ENCODE data around the gene DOCK4.

DOCK4 gene

DNA sequence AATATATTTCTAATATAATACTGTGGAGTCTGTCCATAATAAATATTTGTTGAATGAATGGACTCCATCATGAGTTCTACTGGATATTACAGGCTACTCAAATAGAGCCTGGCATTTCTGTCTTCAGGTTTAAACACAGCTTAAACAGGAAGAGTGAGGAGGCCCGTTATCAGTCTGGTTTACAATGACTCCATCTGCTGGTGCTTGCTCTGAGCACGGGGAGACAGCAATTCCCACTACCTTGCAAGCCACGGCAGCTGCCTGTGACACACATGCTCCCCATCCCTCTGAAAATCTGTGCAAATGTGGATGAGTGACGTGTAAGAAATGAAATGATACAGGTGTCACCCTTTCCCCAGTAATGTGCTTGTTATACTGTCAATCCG, 350.4 kb downstream of the DOCK4 start:
- DNase-seq (ENCODE audit: low spot score), result no peak

DNA sequence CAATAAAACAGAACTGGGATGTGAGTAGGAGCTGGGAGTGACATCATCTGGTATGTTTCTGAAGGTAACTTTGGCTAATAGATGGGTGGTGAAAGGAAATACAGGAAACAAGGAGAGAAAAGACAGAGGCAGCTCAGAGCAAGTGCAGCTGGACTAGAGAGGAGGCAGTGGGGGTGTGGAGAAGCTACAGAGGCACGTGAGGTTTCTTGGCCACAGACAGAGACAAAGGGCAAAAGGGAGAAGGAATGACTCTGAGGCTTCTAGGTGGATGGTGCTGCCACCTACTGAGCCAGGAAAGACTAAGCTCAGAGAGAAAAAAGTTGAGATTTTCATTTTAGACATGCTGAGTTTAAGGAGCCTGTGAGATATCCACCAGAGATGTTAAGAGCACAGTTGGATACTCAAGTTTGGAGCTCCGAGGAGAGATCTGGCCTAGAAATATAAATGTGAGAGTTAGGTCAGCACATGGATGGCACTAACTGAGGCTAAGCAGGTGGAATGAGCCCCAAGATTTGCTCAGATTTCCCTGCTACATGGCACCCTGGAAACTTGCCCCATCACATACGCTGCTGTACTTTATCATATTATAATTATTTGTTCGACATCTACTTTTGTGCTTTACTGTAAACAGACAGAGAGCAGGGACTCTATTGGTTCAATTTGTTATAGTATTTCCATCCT, 350.9 kb downstream of the DOCK4 start:
- DNase-seq (ENCODE audit: low spot score), result no peak

DNA sequence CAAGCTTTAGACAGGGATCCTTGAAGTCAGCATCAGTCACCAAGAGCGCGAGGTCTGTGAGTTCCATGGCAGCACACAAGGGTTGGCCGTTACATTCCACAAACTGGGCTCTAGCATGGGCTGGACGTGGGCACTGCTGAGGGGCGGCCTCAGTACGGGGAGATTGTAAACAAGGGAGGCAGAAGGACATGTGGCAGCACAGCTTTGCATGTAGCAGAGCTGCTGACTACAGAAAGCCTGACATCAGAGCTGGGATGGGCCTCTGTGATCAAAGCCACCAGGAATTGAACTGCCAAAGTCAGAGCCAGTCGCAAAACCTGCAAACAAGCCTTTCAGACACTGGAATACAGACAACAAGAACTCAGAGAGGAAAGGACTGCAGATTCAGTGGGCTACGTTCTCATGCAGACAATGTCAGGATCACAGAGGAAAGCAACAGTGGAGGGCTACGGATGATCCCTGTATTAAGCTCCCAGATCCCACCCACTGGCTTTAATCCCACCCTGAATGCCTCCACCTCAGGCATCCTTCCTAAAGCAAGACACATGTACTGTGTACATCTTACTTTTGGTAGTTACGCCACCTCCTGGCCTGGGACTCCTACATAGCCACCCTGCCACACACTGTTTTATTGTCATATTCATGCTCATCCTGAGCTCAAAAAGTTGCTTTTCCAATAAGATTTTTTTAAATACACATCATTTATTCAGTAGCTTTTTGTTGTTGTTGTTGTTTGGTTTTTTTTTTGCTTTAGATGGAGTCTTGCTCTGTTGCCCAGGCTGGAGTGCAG, 352.8 kb downstream of the DOCK4 start:
- no peak for DNase-seq (ENCODE audit: low spot score)

DNA sequence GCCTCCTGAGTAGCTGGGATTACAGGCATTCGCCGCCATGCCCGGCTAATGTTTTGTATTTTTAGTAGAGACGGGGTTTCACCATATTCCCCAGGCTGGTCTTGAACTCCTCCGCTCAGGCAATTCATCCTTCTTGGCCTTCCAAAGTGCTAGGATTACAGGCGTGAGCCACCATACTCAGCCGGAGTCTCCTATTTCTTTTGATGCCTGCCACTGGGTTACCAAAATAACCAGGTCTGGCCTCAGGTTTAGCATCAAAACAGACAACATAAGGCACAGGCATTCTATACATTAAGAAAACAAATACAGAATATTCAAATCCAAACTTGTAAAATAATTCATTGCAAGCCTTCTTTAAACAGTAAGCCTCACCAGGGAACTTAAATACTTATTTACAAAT, 354.1 kb downstream of the DOCK4 start:
- DNase-seq (ENCODE audit: low spot score), result no peak

DNA sequence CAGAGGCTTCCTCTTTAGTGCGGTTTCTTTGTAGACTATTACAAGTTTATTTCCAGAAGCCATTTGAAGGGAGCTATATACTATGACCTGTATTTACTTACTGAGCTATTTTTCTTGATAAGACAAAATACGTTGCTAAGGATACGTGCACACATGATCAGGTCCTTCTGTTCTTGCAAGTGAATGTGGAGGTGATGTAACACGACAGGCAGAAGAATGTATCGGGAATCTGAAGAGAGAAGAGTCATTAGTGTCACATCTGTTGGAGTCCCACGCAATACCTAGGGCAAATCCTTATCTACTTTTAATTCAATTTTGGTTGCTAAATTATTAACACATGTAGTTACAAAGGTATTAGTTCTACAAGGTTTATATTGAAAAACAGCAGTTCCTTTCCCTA, 359.3 kb downstream of the DOCK4 start:
- no peak for DNase-seq (ENCODE audit: low spot score)

DNA sequence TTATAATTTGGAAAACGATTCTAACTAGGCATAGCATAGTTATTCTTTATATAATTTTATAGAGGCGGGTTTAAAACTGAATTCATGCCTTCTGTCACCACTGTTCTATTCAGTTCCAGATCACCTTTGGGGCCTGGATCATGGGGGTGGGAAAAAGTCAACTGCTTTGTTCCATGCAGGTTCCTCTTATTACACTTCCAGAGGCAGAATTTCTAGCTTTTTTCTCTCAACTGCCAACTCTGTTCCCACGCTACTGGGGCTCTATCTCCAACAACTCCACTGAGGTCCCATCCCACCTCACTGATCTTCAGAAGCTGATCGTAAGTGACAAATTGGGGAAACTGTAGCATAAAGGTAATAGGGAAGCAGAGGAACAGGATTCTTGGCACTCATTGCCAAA, 360.3 kb downstream of the DOCK4 start:
- DNase-seq (ENCODE audit: low spot score), result no peak

DNA sequence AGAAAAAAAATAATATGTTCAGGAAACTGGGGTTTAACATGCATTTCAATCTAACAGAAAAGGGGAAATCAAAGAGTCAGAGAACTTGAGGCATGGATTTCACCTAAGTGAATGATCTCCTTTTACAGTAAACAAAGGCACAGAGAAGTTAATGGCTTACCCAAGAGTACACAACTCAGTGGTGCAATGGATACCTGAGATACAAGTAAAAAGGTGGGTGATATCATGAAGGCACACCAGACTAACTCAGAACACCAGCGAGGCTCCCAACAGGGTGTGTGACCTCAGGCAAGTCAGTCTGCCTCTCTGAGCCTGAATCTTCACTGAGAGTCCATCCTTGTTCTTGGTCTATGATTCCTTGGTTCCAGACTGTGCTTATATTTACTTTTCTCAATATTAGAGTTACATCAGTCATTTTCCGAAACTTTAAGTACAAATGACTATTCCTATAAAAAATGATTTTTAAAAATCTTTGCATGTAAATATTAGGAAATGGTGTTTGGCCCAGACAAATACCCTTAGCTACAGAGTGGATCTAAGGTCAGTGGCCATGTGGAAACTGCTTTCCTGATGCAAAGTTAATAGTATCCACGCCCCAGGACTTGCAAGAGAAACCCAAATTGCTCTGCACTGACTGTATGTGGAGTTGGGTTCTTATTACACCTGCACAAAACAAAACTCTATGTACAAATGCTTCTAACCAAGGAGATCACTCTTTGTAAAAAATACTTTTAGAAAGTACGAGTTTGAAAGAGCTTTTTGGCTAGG, 361.1 kb downstream of the DOCK4 start:
- DNase-seq (ENCODE audit: low spot score), result no peak

DNA sequence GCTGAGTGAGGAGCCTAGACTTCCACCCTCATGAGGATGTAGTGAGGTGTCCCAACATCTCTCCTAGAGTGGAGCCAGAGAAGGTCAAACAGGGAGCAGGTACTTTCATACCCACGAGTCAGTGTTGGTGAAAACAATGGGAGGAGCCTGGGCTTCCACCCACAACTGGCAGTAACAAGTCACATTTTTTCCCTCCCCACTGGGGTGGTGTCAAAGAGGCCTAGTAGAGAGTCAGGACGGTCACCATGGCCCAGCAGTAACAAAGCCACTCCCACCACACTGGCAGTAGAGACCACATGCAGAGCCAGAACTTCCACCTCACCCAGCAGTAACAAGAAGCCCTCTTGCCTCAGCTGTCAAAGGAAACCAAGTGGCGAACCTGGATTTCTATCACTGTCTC, 363.7 kb downstream of the DOCK4 start:
- no peak for DNase-seq (ENCODE audit: low spot score)

DNA sequence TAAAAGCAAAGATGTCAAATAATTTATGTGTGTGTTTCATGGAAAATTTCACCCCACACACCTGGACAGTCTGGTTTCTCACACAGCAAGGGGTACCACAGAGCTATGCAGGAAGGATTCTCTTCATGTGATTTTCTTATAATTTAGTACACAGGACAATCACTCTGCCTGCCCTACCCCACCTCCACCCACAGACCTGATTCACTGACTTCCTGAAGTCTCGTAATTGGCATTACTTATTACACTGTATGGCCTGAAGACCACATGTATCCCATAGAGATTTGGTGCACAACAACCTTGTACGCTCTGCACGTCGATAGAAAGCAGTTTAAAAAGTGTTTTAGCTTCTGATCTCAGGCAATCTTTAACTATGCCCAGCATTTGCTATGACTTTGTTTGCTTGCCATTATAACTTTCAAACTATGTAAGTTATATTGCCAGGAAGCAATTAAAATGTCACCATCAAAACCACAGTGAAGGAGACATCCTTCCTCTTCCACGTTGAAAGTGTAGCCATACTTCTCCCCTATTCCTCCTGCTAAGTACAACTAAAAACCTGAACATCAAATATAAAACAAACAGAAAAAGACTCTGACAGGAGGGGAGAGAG, 364.5 kb downstream of the DOCK4 start:
- no peak for DNase-seq (ENCODE audit: low spot score)

DNA sequence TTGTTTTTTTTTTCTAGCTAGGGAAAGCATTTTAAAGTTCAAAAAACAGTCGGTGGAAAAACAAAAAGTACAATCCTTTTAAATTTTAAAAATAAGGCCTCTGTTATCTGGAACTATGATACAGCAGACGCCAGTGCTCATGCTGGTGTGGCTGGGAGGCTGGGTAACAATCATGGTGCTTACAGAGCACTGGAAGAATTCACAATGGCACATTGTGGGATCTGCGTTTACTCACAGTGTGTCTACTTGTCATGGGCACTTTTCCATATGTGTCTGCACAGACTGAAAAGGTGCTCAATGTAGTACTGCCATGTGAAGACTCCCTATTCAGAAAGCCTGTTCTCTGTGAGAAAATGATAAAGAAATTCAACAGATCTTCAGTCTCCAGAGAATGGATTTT, 365.7 kb downstream of the DOCK4 start:
- no peak for DNase-seq (ENCODE audit: low spot score)

DNA sequence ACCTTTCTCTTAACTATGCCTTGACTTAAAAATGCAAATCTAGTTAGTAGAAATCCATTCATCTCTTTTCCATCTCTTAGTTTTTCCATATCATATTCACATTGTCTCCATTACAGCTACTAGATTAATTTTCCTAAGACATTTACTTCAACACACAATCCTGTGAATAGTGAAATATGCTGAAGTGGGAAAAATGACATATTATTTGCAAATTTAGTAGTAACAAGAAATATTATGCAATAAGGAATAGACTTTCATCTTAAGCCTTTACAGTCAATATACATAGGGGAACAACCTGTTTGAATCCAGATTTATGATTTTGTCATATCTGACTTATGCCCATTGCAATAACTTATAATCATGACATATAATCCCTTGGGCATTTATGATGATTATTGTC, 366.9 kb downstream of the DOCK4 start:
- DNase-seq (ENCODE audit: low spot score), result no peak

DNA sequence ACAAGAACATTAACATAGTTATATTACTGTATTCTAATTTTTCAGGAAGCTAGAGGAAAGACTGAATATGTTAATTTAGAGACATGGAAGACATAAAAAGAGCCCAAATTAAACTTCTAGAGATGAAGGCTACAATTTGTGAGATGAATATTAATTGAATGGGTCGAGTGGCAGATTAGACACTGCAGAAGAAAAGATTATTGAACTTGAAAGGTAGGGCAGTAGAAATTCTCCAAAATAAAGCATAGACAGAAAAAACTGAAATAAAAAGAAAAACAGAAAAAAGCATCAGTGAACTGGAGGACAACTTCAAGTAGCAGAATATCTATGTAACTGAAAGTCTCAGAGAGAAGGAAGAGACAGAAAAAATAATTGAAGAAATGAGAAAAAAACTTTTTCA, 369.6 kb downstream of the DOCK4 start:
- no peak for DNase-seq (ENCODE audit: low spot score)

DNA sequence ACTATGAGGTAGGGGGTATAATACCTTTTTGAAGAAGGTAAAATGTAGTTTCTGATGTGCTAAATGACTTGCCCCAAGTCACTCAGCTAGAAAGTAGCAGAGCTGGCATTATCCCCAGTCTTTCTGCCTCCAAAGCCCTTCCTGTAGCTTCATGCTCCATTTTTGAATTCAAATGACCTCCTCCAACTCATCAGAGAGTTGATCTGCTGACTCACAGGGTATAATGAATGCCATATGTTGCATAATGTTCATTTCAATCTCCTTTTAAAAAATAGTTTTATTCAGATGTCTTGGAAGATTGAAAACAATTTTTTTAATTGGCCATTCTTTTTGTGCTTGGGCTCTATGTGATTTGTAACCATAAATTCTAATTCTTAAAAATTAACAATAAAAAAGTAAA, 371.1 kb downstream of the DOCK4 start:
- DNase-seq (ENCODE audit: low spot score), result no peak

DNA sequence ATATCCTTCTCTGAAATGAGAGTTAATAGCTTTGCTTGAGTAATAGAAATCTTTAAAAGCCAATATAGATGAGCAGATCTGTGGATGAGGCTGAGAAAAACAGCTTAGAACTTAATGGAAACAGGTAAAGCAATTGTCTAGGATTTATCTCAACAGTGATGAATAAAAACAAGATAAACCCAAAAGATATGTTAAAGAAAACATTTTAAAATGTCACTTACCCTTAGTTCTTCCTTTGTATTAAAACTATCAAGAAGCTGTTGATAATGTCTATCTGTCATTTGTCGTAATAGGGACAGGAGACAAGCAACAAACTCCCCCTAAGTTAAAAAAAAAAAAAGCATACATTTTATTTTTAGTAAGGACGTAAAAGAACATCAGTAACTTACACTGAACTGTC, 371.8 kb downstream of the DOCK4 start:
- DNase-seq (ENCODE audit: low spot score), result no peak

DNA sequence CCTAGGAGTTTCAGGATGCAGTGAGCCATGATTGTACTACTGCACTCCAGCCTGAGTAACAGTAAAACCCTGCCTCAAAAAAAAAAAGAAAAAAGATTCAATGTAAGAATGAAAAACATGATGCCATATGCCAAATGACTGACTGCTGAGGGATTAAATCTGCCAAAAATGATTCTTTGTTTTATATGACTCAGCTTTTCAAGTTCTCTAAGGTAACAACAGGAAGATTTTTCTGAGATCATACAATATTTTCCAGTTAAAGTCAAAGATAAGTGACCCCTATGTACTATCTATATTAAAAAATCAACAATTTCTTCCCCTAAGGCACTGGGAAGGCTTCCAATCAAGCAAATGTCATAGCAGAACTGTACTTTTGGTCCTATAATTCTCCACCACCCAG, 372.7 kb downstream of the DOCK4 start:
- no peak for DNase-seq (ENCODE audit: low spot score)

DNA sequence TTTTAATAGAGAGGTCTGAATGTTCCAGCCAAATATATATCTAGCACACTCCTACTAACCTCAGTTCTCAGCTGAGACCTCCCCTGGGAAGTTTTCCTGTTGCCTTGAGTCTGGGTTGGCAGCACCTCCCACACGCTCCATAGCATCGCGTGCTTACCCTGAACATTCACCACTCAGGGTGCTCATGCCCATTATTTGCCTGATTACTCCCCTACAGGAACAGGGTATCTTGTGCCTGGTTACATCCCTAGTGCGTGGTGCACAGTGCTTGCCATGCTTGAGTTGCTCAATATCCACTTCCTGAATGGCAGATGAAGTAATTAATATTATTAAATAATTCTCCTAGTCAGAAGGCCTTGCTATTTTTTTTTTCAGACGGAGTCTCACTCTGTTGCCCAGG, 374.0 kb downstream of the DOCK4 start:
- DNase-seq (ENCODE audit: low spot score), result no peak

DNA sequence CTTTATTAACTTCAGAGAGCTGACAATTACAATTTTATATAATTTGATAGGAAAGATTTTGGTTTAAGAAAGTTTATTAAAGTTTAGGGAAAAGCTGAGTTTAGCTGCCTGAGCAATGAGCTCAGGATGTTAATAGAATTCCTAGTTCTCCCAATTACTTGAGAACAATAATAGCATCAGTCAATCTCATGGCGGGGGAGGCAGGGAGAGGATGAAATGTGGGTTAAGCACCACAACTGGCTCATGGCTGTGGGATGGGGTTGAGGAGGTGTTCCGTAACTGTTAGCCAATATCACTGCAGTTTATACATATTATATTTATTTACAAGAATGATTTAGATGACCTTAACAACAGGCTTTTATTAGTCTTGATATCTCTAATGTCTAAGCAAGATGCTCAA, 377.0 kb downstream of the DOCK4 start:
- DNase-seq (ENCODE audit: low spot score), result no peak

DNA sequence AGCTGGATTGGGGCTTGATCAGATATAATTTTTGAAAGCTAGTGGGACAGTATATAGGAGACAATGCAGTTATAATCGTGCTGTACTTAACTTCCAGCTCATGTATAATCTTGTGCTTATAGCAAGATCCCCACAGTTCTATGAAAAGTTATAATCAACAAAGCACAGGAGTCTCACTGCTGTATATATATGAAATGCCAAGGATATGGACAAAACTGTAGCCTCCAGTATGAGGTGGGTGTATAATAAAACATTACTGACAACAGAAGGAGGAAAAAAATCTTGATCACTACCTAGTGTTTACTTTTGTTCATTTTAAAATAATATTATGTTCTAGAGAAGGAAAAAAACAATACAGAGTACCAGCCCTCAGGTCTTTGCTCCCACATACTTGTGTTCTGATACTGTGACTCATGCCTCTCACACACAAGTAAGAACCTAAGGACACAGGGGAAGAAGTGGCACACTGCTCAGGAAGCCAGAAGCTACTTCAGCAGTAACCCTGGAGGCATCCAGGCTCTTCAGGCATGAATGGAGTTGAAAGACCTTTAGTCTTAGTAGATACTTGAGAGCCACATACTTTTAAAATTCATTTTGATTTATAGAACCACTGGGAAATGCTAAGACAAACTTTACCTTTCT, 378.2 kb downstream of the DOCK4 start:
- no peak for DNase-seq (ENCODE audit: low spot score)

DNA sequence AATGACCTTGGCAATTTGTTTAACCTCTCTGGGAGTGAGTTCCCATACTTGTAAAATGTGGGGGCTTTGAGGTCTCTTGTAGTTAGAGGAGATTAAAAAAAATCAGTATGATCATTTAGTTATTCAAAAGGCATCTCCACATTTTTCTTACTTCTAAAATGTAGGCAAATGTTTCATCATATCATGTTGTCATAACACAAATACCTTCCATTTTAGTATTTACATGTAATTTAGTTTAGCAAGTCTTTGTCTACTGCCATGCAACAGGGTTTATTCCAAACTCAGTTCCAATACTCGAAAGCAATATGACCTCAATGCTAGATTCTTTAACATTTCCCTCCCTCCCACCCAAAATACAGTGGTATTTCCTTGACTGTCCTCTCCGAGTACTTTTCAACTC, 381.2 kb downstream of the DOCK4 start:
- no peak for DNase-seq (ENCODE audit: low spot score)

DNA sequence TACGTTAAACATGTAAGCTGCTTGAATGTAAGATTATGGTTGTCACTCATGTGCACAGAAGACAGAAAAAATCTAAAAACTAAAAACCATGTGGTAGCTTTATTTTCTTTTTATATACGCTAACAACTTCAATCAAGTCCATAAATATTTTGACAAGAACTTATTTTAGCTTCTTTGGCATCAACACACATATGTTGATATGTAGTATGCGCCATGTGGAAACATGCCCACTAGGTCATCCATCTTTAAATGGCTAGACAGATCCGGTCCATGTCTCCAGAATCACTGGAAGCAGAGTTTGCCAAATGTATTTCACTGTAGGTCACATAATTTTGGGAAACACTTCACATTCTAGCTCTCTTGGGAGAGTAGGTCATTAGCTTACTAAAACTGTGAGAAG, 382.4 kb downstream of the DOCK4 start:
- DNase-seq (ENCODE audit: low spot score), result no peak

DNA sequence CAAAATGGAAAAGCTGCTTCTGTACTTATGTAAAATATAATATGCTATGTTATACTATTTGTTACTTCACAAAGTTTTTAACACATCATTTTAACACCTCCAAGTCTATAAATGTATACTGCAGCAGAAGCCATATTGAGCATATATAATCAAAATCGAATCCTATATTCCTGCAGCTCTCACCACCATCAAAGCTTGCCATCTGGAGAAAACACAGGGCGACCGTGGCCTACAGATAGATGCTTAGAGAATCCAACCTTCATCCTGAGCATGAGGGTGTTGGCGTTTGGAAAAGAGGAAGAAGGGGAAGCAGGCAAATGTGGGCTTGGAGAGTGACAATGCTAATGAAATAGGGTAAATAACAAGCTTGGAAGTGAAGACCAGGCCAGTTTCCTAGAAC, 385.2 kb downstream of the DOCK4 start:
- DNase-seq (ENCODE audit: low spot score), result no peak

DNA sequence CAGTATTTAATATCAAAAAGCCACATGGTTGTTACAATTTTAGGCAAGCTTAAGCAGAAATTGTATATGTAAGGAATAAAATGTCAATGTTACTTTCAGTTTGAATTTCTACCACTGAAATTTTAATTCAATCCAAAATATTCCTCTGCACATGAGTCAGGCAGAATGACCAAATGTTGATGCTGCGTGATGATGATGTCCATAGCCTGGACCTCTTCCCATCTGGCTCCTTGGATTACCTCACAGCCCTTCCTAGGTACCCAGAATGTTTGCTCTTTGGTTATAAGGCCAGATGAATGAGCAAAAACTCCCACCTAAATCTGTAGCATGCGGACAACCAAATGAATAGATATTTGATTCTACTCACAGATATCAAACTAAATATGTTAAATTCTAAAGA, 385.6 kb downstream of the DOCK4 start:
- no peak for DNase-seq (ENCODE audit: low spot score)
